Stimulated activated CD4-positive, alpha-beta T cell treated with anti-CD3 and anti-CD28 coated beads, Interleukin-12 subunit alpha, Interleukin-12 subunit beta, amount 100 ng/mL, for 4 hours (primary cell): ENCODE results near the gene LYPLAL1.

Source experiments
- DNase-seq: peaks from one replicate; pipeline ENCODE4 v3.0.0-alpha.2; 2020

Gene LYPLAL1

GRCh38 chr1:219173758-219174459, at the start of gene LYPLAL1:
Gene LYPLAL1, plus strand, starts transcription at chr1:219173878. Its CDS starts 13 bp downstream, at chr1:219173891.
- peak; percentile 85 for DNase-seq

- DNase-seq: no peak
These were observed 49.5 kb upstream of the LYPLAL1 start for GRCh38 chr1:219124163-219124562.

- no peak for DNase-seq
These were observed 48.3 kb upstream of the LYPLAL1 start for GRCh38 chr1:219125342-219125741.

GRCh38 chr1:219126377-219126776, 47.3 kb upstream of the LYPLAL1 start:
- DNase-seq: no peak

GRCh38 chr1:219128957-219129356, 44.7 kb upstream of the LYPLAL1 start:
- DNase-seq: no peak

- DNase-seq: no peak
These were observed 43.2 kb upstream of the LYPLAL1 start for GRCh38 chr1:219130366-219130935.

- DNase-seq: no peak
These were observed 40.7 kb upstream of the LYPLAL1 start for GRCh38 chr1:219132939-219133338.

GRCh38 chr1:219138747-219139146, 34.9 kb upstream of the LYPLAL1 start:
- DNase-seq: no peak

- DNase-seq: no peak
These were observed 33.3 kb upstream of the LYPLAL1 start for GRCh38 chr1:219140303-219140877.

- no peak for DNase-seq
These were observed 29.9 kb upstream of the LYPLAL1 start for GRCh38 chr1:219143735-219144134.

- no peak for DNase-seq
These were observed 28.9 kb upstream of the LYPLAL1 start for GRCh38 chr1:219144658-219145315.

GRCh38 chr1:219147571-219148019, 26.1 kb upstream of the LYPLAL1 start:
- DNase-seq: no peak

- no peak for DNase-seq
These were observed 24.6 kb upstream of the LYPLAL1 start for GRCh38 chr1:219149009-219149577.

- DNase-seq: no peak
These were observed 23.7 kb upstream of the LYPLAL1 start for GRCh38 chr1:219149953-219150352.

- DNase-seq: no peak
These were observed 22.8 kb upstream of the LYPLAL1 start for GRCh38 chr1:219150913-219151312.

- DNase-seq: no peak
These were observed 22.2 kb upstream of the LYPLAL1 start for GRCh38 chr1:219151467-219151866.

- no peak for DNase-seq
These were observed 20.9 kb upstream of the LYPLAL1 start for GRCh38 chr1:219152751-219153150.

GRCh38 chr1:219153723-219154122, 20.0 kb upstream of the LYPLAL1 start:
- no peak for DNase-seq

GRCh38 chr1:219155135-219155534, 18.5 kb upstream of the LYPLAL1 start:
- DNase-seq: no peak

- no peak for DNase-seq
These were observed 13.6 kb upstream of the LYPLAL1 start for GRCh38 chr1:219159946-219160645.

GRCh38 chr1:219160967-219161366, 12.7 kb upstream of the LYPLAL1 start:
- DNase-seq: no peak

GRCh38 chr1:219161371-219161770, 12.3 kb upstream of the LYPLAL1 start:
- DNase-seq: no peak
